GM06990 (cell line): ENCODE results near the gene BMP7.

Source experiments
- DNase-seq: peaks from one replicate; pipeline ENCODE4 v3.0.0-alpha.2; 2011; ENCODE audit not compliant: insufficient read length; ENCODE audit errors: extremely low read depth
- H3K27me3 ChIP-seq: replicated peaks from 2 replicates; pipeline ENCODE4 v1.6.0; 2011; ENCODE audit warnings: low read length; ENCODE audit not compliant: control insufficient read depth, insufficient read depth
- H3K36me3 ChIP-seq: 2 replicates; pipeline ENCODE4 v1.5.1; 2011; ENCODE audit warnings: low read length; ENCODE audit not compliant: control insufficient read depth, insufficient read depth
- H3K4me3 ChIP-seq: replicated peaks from 2 replicates; pipeline ENCODE4 v1.5.1; 2011; ENCODE audit warnings: low read depth, mild to moderate bottlenecking, control low read depth, low read length
- TF ChIP-seq, protein P1 (sequence below): IDR thresholded peaks from 2 replicates; pipeline ENCODE4 v1.5.1; 2011; ENCODE audit warnings: low read length, control low read depth, mild to moderate bottlenecking, inconsistent platforms; ENCODE audit not compliant: insufficient read depth, poor library complexity, severe bottlenecking

The BMP7 gene

DNA sequence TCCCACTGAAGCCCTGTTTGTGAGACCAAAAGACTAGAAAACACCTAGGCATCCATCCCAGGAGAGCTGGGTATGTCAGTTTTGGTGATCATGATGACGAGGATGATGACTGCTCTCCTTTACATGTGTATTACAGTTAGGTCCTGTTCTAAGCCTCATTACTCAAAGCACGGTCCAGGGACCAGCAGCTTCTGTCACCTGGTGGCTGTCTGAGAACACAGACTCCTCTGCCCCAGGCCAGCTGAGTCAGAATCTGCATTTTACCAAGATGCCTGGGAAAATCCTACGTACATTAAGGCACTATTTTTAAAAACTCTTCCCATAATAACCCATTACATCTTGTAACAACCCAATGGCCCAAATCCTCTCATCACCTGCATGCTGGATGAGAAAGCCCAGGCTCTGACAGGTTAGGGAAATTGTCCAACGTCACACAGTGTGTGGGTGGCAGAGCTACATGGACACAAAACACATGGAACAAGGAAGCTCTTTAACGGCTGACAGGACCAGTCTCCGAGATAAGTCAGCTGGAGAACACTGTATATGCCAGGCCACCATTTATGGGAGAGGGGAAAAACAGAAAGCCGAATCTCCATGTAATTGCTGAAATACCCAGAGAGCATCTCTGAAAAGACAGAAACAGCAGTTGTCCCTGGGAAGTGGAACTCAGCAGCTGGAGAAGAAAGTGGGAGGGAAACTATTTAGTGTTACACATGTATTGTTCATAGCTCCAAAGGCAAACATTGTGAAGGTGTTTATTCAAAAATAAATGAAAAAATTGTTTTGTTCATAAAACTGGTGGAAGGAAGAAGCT lies 65.4 kb downstream of the BMP7 start:
- no peaks in the 10 kb centered on the region for H3K36me3 ChIP-seq
- TF ChIP-seq, protein P1, sequence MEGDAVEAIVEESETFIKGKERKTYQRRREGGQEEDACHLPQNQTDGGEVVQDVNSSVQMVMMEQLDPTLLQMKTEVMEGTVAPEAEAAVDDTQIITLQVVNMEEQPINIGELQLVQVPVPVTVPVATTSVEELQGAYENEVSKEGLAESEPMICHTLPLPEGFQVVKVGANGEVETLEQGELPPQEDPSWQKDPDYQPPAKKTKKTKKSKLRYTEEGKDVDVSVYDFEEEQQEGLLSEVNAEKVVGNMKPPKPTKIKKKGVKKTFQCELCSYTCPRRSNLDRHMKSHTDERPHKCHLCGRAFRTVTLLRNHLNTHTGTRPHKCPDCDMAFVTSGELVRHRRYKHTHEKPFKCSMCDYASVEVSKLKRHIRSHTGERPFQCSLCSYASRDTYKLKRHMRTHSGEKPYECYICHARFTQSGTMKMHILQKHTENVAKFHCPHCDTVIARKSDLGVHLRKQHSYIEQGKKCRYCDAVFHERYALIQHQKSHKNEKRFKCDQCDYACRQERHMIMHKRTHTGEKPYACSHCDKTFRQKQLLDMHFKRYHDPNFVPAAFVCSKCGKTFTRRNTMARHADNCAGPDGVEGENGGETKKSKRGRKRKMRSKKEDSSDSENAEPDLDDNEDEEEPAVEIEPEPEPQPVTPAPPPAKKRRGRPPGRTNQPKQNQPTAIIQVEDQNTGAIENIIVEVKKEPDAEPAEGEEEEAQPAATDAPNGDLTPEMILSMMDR: no peak
- no peak for DNase-seq
- H3K27me3 ChIP-seq: no peaks in the 10 kb centered on the region; the same call in none of the 2 replicates
- H3K4me3 ChIP-seq: no peak overlapping the region

DNA sequence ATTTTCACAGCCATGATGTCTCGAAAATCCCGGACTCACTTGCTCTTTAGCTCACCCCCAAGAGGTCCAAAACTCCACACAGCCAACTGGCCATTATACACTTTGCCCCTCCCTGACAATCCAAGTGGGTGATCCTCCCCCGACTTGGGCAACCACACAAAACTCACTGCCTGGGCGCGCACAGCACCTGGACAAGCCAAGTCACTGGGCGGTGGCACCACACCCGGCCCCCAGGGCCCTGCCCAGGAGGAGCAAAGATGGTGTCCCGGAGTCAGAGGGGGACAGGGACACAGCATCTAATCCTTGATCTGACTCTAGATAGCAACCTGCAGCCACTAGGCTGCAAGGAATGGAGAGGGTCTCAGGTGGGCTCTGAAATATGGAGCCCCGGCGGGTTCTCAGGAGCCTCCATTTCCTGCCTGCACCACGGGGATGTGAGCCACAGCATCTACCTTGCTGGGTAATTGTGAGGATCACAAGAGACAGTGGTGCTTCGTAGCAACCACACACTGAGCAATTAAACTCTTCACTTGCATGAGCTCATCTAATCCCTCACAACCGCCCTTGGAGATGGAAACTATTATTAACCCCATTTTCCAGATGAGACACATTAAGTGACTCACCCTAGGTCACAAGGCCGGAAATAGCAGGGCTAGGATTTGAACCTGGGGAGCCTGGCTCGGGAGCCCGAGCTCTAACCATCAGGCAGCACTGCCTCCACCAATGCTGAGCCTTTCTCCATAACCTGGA lies 66.6 kb downstream of the BMP7 start:
- H3K27me3 ChIP-seq: no peaks in the 10 kb centered on the region; the same call in 1 of the 2 replicates
- DNase-seq: no peak
- H3K4me3 ChIP-seq: no peak overlapping the region
- H3K36me3 ChIP-seq: no peaks in the 10 kb centered on the region
- TF ChIP-seq, protein P1: no peak

DNA sequence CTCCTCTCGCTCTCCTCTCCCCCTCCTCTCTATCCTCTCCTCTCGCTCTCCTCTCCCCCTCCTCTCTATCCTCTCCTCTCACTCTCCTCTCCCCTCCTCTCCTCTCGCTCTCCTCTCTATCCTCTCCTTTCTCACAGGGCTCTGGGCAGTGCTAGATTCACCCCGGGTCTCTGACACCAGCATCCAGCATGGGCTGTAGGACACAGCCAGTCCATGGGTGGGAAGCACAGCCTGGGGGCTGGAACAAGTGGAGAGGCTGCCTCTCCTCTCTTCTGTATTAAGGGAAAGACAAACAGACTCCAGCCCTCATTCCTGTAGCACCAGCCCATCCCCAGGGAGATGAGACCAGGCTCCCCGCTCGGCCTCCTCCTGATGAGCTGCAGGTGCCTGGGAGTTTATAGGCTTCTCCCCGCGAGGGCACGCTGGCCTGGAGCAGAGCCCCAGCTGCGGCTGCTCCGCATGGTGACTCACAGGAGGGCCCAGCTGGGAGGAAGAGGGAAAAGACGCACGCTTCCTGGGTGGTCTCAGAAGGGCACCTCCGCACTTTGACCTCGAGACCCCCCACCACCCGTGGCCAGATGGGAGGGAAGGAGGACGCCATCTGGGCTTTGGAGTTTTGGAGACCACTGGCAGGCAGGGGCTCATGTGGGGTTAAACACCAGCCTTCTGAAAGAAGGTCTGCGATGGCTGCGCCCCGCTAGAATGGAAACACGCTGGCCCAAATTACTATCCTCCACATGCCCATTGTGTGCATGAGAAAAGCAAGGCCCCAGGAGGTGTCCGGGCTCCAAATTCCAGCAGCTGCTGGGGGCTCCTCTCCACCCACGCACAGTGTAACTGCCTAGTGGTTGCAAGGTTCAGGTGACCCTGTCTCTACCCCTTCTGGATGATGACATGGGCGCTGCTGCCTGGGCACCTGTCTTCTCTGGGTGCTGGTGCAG lies 68.0 kb downstream of the BMP7 start:
- TF ChIP-seq, protein P1: no peak
- DNase-seq: no peak
- H3K27me3 ChIP-seq: no peaks in the 10 kb centered on the region; the same call in 1 of the 2 replicates
- no peak overlapping the region for H3K4me3 ChIP-seq
- H3K36me3 ChIP-seq: no peaks in the 10 kb centered on the region

DNA sequence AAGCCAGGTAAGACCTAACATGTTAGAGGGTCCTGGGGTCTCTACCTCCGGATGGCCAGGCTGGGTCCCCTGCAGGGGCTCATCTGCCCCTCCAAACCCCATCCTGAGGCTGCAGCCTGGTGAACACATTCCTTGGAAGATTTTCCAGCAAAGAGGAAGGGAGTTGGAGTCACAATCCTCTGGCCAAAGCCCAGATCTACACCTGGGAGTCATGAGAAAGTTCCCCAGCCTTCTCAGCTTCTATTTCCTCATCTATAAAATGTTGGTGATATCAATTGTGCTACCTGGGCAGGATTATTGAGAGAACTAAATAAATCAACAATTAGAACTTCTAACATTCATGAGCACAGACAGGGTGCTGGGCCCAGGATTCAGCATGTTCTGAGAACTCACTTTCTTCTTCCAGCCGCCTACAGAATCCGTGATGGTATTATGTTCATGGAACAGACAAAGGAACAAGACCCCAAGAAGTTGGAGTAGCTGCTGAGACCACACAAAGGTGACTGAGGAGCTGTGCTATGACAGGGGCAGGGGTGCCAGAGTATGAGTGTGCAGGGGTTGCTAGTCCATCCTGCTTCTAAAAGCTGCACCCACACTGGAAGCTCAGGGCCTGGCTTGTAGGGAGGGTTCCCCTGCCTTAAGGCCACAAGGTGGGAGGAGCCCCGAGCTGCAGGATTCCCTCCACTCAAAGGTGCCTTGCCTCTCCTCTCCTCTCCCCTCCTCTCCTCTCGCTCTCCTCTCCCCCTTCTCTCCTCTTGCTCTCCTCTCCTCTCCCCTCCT lies 68.9 kb downstream of the BMP7 start:
- Histone ChIP-seq H3K36me3 (no peaks in the 10 kb centered on the region), H3K27me3 (no peaks in the 10 kb centered on the region; the same call in 1 of the 2 replicates), H3K4me3 (no peak overlapping the region)
- TF ChIP-seq, protein P1: no peak
- DNase-seq: no peak
